PC-3 (cell line): Measurements from ENCODE around the gene YBX2. TPM values are rescaled to one million over a fixed set of nuclear protein-coding genes. Genes with fewer than 3 reads are reported as not detected.
"Not testable (repeated sequence)": the region's sequence is repeated elsewhere in the genome, so short reads cannot be mapped to it uniquely, and the experiment has no call there.

Source experiments
- ATAC-seq: fragments of 200-7000 bp; cut with Tn5 transposase; 2 replicates; pipeline ENCODE4 v1.9.1; 2020; ENCODE audit warnings: mild to moderate bottlenecking, moderate library complexity
- BruUV-seq: library from RNA; stranded (reverse); fragments of 400-500 nt; replicated peaks from 2 replicates; lab custom pipeline; 2021; lab: Mats Ljungman, UMichigan
- CTCF ChIA-PET: fragments of 300-600 bp; sonication (Branson Sonifier 250); formaldehyde crosslinking; loops from one replicate; lab custom pipeline; 2022; ENCODE audit warnings: antibody characterized with exemption; lab: Charles Lee
- POLR2A ChIA-PET: fragments of 300-600 bp; sonication (Branson Sonifier 250); formaldehyde crosslinking; loops from one replicate; lab custom pipeline; 2022; ENCODE audit warnings: antibody characterized with exemption; ENCODE audit not compliant: unreplicated experiment; lab: Charles Lee
- DNase-seq: peaks from one replicate; pipeline ENCODE4 v3.0.0-alpha.2; 2015
- H2AFZ ChIP-seq: fragments of 300-600 bp; sonication (generic); 2 replicates; pipeline ENCODE4 v1.6.0; 2016; ENCODE audit warnings: antibody characterized with exemption, low read length
- H3F3A ChIP-seq: fragments of 300-600 bp; sonication (generic); one replicate; pipeline ENCODE4 v1.6.0; 2017; ENCODE audit warnings: antibody characterized with exemption, low read length, control low read depth, mild to moderate bottlenecking; ENCODE audit not compliant: unreplicated experiment
- H3K27ac ChIP-seq: fragments of 300-600 bp; sonication (generic); 2 replicates; pipeline ENCODE4 v1.5.1; 2016; ENCODE audit warnings: mild to moderate bottlenecking, low read length
- H3K27me3 ChIP-seq: fragments of 300-600 bp; sonication (generic); 2 replicates; pipeline ENCODE4 v1.6.1; 2016; ENCODE audit warnings: low read length, mixed read lengths
- H3K36me3 ChIP-seq: fragments of 300-600 bp; sonication (generic); 2 replicates; pipeline ENCODE4 v1.6.1; 2016; ENCODE audit warnings: low read depth, mixed run types, low read length, mixed read lengths
- H3K4me1 ChIP-seq: fragments of 300-600 bp; sonication (generic); 2 replicates; pipeline ENCODE4 v1.5.1; 2016; ENCODE audit warnings: low read length; ENCODE audit not compliant: insufficient read depth
- H3K4me2 ChIP-seq: fragments of 300-600 bp; sonication (generic); 2 replicates; pipeline ENCODE4 v1.6.0; 2016; ENCODE audit warnings: low read length
- H3K4me3 ChIP-seq: fragments of 300-600 bp; sonication (generic); 2 replicates; pipeline ENCODE4 v1.5.1; 2016; ENCODE audit warnings: mild to moderate bottlenecking, low read length, mixed read lengths
- H3K79me2 ChIP-seq: fragments of 300-600 bp; sonication (generic); 2 replicates; pipeline ENCODE4 v1.6.1; 2017; ENCODE audit warnings: low read length, mixed read lengths
- H3K9ac ChIP-seq: fragments of 300-600 bp; sonication (generic); 2 replicates; pipeline ENCODE4 v1.6.0; 2016; ENCODE audit warnings: mild to moderate bottlenecking, low read length
- H3K9me2 ChIP-seq: fragments of 300-600 bp; sonication (generic); replicated peaks from 2 replicates; pipeline ENCODE4 v1.6.1; 2016; ENCODE audit warnings: mixed run types, low read length, mixed read lengths
- H3K9me3 ChIP-seq: fragments of 300-600 bp; sonication (generic); 2 replicates; pipeline ENCODE4 v1.6.1; 2016; ENCODE audit warnings: low read length, mixed read lengths
- H4K20me1 ChIP-seq: fragments of 300-600 bp; sonication (generic); 2 replicates; pipeline ENCODE4 v1.6.1; 2016; ENCODE audit warnings: low read length, mixed read lengths
- CTCF ChIP-seq: fragments of 300-600 bp; sonication (generic); conservative IDR thresholded peaks from 2 replicates; pipeline ENCODE4 v1.5.1; 2017; ENCODE audit warnings: antibody characterized with exemption, low read depth, mild to moderate bottlenecking, low read length
- EZH2 ChIP-seq: fragments of 300-600 bp; sonication (generic); IDR thresholded peaks from one replicate; pipeline ENCODE4 v1.6.1; 2017; ENCODE audit warnings: antibody characterized with exemption, mild to moderate bottlenecking, low read length; ENCODE audit not compliant: unreplicated experiment
- EZH2phosphoT487 ChIP-seq: fragments of 300-600 bp; sonication (generic); IDR thresholded peaks from 2 replicates; pipeline ENCODE4 v1.6.1; 2018; ENCODE audit warnings: mild to moderate bottlenecking, antibody characterized with exemption, low read length, borderline replicate concordance
- intact Hi-C: fragments of 100-400 bp; cut with micrococcal nuclease; formaldehyde crosslinking; loops from 2 replicates; pipeline ENCODE4 v1.9.0; 2023
- total RNA-seq: library from RNA; depleted of rRNA; stranded (reverse); fragments of >200 nt; gene quantifications from 2 replicates; pipeline ENCODE4 v1.2.3, GENCODE V29; 2014

The YBX2 gene
- total RNA-seq, 1 experiment from 2014 or later = 1.1 TPM

- TF ChIP-seq EZH2 (no peak), CTCF (no peak), EZH2phosphoT487 (no peak)
- ChIA-PET POLR2A (no interaction called here), CTCF (no interaction called here)
- Histone ChIP-seq H3K36me3 (no peaks in the 10 kb centered on the region), H3K4me3 (no peak overlapping the region), H4K20me1 (no peaks in the 10 kb centered on the region), H3K9me2 (no peaks in the 10 kb centered on the region), H3K4me2 (no peak overlapping the region), H3K79me2 (no peaks in the 10 kb centered on the region), H2AFZ (no peak overlapping the region), H3K27ac (no peak overlapping the region), H3K9me3 (no peaks in the 10 kb centered on the region), H3K9ac (no peak overlapping the region), H3K4me1 (no peaks in the 10 kb centered on the region), H3F3A (no peaks in the 10 kb centered on the region), H3K27me3 (no peaks in the 10 kb centered on the region)
- DNase-seq = no peak
- intact Hi-C loops = no loop called here
- ATAC-seq = no peak
- BruUV-seq = no TSS peak
These were observed 40.6 kb upstream of the YBX2 start for GRCh38 chr17:7334938-7335538.

GRCh38 chr17:7332600-7333069 lies 38.2 kb upstream of the YBX2 start:
- CTCF ChIA-PET, H3K4me2 ChIP-seq, ATAC-seq, H3K4me3 ChIP-seq, BruUV-seq, H3K9ac ChIP-seq, H2AFZ ChIP-seq, H3K36me3 ChIP-seq, H3K27me3 ChIP-seq, H3K27ac ChIP-seq, DNase-seq, POLR2A ChIA-PET, H3F3A ChIP-seq, H3K9me3 ChIP-seq, H3K9me2 ChIP-seq, intact Hi-C loops, H4K20me1 ChIP-seq, H3K4me1 ChIP-seq: not testable (repeated sequence)
- peaks cover 14% of the 10 kb centered on the region for H3K79me2 ChIP-seq

GRCh38 chr17:7332111-7332510 lies 37.7 kb upstream of the YBX2 start:
- no peak for TF ChIP-seq CTCF
- no peak for TF ChIP-seq EZH2phosphoT487
- TF ChIP-seq EZH2 = no peak
- Histone ChIP-seq H3K36me3 (no peaks in the 10 kb centered on the region), H3K27me3 (no peaks in the 10 kb centered on the region), H3K4me3 (no peak overlapping the region), H3K4me2 (no peak overlapping the region), H4K20me1 (no peaks in the 10 kb centered on the region), H3K4me1 (0 out of 2 replicates have a peak, but pooled peaks cover 6% of the 10 kb centered on the region), H3F3A (no peaks in the 10 kb centered on the region), H3K79me2 (peaks cover 16% of the 10 kb centered on the region), H3K9me2 (no peaks in the 10 kb centered on the region), H2AFZ (no peak overlapping the region), H3K9ac (no peak overlapping the region), H3K27ac (no peak overlapping the region), H3K9me3 (no peaks in the 10 kb centered on the region)
- ChIA-PET CTCF (no interaction called here), POLR2A (no interaction called here)
- ATAC-seq (no peak), DNase-seq (no peak)
- no TSS peak for BruUV-seq
- intact Hi-C loops = no loop called here
